ENCODE measurements around the gene PDZD2.

The PDZD2 gene

DNA sequence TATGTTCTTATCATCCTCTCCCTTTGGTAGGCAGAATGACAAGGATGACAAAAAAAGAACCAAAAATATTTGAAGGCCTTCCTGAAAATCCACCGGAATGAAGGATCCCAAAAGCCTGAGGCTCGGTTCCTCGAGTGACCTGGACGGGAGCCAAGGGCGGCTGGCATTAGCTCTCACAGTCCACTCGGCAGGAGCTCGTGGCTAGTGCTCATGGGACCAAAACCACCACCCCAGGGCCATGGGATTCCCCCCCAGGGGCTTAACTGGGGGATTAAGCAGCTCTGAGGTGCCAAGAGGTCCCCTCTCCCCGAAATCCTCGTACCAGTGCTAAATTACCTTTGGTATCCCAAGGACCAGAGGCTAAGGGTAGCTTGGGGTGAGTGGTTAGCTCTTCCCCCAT, 586 bp upstream of the PDZD2 start:
- Histone ChIP-seq H3K36me3 (replicated peaks) (no peaks in the 10 kb centered on the region), H3K4me3 (ENCODE audit: low read depth, low read length) (peak overlapping the region; percentile 59), H3K27ac (no peak overlapping the region), H3K27me3 (replicated peaks) (peaks cover 17% of the 10 kb centered on the region)
- in situ Hi-C loops (cut with HindIII; ENCODE audit: low pct_ligation_motif_present, low sequenced_read_pairs): no loop called here
- TF ChIP-seq, protein P1, sequence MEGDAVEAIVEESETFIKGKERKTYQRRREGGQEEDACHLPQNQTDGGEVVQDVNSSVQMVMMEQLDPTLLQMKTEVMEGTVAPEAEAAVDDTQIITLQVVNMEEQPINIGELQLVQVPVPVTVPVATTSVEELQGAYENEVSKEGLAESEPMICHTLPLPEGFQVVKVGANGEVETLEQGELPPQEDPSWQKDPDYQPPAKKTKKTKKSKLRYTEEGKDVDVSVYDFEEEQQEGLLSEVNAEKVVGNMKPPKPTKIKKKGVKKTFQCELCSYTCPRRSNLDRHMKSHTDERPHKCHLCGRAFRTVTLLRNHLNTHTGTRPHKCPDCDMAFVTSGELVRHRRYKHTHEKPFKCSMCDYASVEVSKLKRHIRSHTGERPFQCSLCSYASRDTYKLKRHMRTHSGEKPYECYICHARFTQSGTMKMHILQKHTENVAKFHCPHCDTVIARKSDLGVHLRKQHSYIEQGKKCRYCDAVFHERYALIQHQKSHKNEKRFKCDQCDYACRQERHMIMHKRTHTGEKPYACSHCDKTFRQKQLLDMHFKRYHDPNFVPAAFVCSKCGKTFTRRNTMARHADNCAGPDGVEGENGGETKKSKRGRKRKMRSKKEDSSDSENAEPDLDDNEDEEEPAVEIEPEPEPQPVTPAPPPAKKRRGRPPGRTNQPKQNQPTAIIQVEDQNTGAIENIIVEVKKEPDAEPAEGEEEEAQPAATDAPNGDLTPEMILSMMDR (IDR thresholded peaks at IDR 0.05; ENCODE audit: low read depth, low read length, missing control alignments): no peak
- DNase-seq: no peak

DNA sequence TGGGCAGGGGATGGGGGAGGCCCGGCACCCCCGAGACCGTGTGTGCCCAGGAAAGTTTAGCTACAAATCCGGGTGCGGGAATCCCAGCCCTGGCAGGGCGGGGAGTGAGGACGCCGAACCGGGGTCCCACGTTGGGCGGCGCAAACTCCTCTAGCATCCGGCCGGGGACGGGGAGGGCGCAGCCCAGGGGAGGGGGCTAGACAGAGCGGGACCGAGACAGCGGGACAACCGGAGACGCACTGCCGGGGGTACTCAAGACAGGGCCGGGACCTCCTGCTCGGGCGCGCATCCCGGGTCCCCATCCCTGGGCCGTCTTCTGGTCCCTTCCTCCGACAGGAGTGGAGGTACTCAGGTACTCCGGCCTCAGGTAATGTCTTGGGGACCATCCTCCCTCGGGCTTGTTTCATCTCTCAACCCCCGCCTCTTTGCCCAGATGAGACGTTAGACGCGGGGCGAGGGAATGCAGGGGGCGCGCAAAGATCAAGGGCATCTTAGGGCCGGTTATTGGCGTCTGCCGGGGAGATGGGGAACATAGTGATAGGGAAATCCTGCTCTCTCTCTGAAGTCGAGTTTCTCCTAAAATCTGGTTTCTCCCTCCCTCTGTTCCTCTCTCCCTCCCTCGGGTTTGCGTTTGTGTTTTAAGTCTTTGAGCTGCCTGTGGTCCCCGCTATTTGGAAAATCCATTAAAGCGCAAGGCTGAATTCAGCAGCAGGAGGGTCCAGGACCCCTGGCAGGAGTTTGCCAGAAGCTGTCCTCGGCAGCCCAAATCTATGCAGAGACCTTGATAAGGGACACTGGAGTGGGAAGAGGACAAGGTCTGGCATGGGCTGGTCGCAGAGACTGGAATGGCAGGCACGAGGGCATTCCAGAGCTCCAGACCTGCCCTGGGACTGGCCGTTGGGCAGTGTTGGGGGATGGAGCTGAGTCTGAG, 815 bp downstream of the PDZD2 start:
- in situ Hi-C loops (cut with HindIII; ENCODE audit: low pct_ligation_motif_present, low sequenced_read_pairs): no loop called here
- peak overlapping the region; percentile 22 for H3K4me3 ChIP-seq (ENCODE audit: low read depth, low read length)

GRCh38 chr5:31640573-31640972, 1.6 kb downstream of the PDZD2 start:
- in situ Hi-C loops (cut with HindIII; ENCODE audit: low pct_ligation_motif_present, low sequenced_read_pairs): no loop called here
- Histone ChIP-seq H3K27me3 (replicated peaks) (peaks cover 17% of the 10 kb centered on the region), H3K36me3 (replicated peaks) (no peaks in the 10 kb centered on the region), H3K27ac (no peak overlapping the region), H3K4me3 (ENCODE audit: low read depth, low read length) (no peak overlapping the region)
- TF ChIP-seq, protein P1 (IDR thresholded peaks at IDR 0.05; ENCODE audit: low read depth, low read length, missing control alignments): no peak
- no peak for DNase-seq

More for the DNA sequence above, 815 bp downstream of the PDZD2 start:
- H3K27me3 ChIP-seq (replicated peaks): peaks cover 17% of the 10 kb centered on the region
- no peak overlapping the region for H3K27ac ChIP-seq
- DNase-seq: no peak
- TF ChIP-seq, protein P1 (IDR thresholded peaks at IDR 0.05; ENCODE audit: low read depth, low read length, missing control alignments): no peak
- H3K36me3 ChIP-seq (replicated peaks): no peaks in the 10 kb centered on the region

DNA sequence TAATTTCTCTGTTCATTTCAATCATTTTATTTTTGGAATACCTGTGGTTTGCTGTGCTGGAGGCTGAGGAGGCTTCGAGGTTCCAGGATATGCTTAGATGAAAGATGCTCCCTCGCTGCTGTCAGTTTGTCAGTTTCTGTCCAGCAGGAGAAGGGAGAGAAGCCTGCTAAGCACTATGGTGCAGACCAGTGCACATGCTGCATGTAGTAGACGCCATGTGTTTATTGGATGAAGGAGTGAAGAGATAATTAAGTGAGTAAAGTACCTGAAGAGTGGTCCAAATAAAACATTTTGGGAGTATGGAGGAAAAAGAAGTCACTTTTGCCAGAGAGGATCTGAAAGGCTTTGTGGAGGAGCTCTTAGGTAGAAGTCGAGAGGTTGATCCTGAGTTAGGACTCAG, 2.1 kb downstream of the PDZD2 start:
- Histone ChIP-seq H3K36me3 (replicated peaks) (no peaks in the 10 kb centered on the region), H3K27ac (no peak overlapping the region), H3K27me3 (replicated peaks) (peaks cover 17% of the 10 kb centered on the region), H3K4me3 (ENCODE audit: low read depth, low read length) (no peak overlapping the region)
- in situ Hi-C loops (cut with HindIII; ENCODE audit: low pct_ligation_motif_present, low sequenced_read_pairs): no loop called here
- TF ChIP-seq, protein P1 (IDR thresholded peaks at IDR 0.05; ENCODE audit: low read depth, low read length, missing control alignments): no peak
- DNase-seq: no peak

- Histone ChIP-seq H3K4me3 (ENCODE audit: low read depth, low read length) (no peak overlapping the region), H3K27me3 (replicated peaks) (peaks cover 17% of the 10 kb centered on the region), H3K36me3 (replicated peaks) (no peaks in the 10 kb centered on the region), H3K27ac (no peak overlapping the region)
- TF ChIP-seq, protein P1 (IDR thresholded peaks at IDR 0.05; ENCODE audit: low read depth, low read length, missing control alignments): no peak
- DNase-seq: no peak
- in situ Hi-C loops (cut with HindIII; ENCODE audit: low pct_ligation_motif_present, low sequenced_read_pairs): no loop called here
These were observed 2.6 kb downstream of the PDZD2 start for GRCh38 chr5:31641575-31641974.

Data from brain microvascular endothelial cell (primary cell).